Fibroblast of the aortic adventitia (primary cell): ENCODE data around the gene VWA5A. TPM values are rescaled to one million over a fixed set of nuclear protein-coding genes. Genes with fewer than 3 reads are reported as not detected.
A peak's percentile ranks its signal among the peaks of the same experiment; 100 is the strongest.

Experiments
- DNase-seq: peaks from one replicate; pipeline ENCODE4 v3.0.0-alpha.2; 2010; ENCODE audit warnings: low read depth
- H3K4me3 ChIP-seq: 2 replicates; pipeline ENCODE4 v1.5.1; 2011; ENCODE audit warnings: low read depth, mild to moderate bottlenecking, control low read depth, low read length, moderate library complexity
- CTCF ChIP-seq: IDR thresholded peaks from 2 replicates; pipeline ENCODE4 v1.5.1; 2011; ENCODE audit warnings: mild to moderate bottlenecking, low read length, control low read depth, inconsistent platforms; ENCODE audit not compliant: insufficient read depth
- total RNA-seq: library from RNA; depleted of rRNA; stranded (reverse); fragments of >200 nt; gene quantifications from 2 replicates; pipeline ENCODE4 v1.2.3, GENCODE V29; 2012; ENCODE audit warnings: low replicate concordance

Gene VWA5A
- total RNA-seq, 1 donor: 28.4 TPM

DNA sequence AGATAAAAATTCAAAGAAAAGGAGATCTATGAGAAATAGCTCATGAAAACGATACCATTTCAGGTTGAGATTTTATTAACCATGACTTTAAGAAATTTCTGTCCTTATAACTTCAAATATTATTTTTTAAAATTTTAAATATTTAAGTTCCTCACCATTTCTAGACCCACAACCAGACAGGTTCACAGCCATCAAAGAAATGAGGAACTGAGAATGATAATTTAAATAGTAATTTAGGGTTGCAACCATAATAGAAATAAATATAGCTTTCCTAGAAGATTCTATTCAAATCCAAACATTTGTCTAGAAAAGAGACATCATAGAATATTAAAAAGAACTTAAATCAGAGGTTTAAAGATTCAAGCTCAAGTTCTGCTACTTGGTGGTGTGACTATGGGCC is 5.9 kb upstream of the VWA5A start:
- no peak for DNase-seq
- TF ChIP-seq CTCF: no peak
- no peak overlapping the region for H3K4me3 ChIP-seq

GRCh38 chr11:124110201-124110600 is 5.0 kb upstream of the VWA5A start:
- no peak for TF ChIP-seq CTCF
- H3K4me3 ChIP-seq: no peak overlapping the region
- no peak for DNase-seq

DNA sequence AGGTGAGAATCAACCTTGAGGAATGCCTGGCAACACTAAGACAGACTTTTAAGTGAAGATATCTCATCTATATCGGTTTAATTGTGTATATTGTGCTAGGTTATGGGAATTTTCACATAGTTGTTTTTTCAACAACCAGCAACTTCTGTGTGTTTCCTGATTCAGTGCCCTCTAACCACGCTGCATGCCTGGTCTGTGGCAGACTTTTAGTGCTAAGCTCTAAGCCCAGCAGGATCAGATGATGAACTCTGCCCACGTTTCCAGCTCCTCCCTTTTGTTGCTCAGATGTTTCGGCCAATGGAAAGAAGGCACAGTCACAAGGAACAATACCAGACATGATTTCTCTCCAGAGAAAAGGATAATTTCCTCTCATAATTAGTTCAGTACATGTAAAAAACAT is 1.4 kb upstream of the VWA5A start:
- DNase-seq: peak; percentile 7
- no peak overlapping the region for H3K4me3 ChIP-seq
- TF ChIP-seq CTCF: no peak

- TF ChIP-seq CTCF: no peak
- peak overlapping the region; percentile 84 for H3K4me3 ChIP-seq
- DNase-seq: no peak
Measured at GRCh38 chr11:124115782-124116616, 749 bp downstream of the VWA5A start.

DNA sequence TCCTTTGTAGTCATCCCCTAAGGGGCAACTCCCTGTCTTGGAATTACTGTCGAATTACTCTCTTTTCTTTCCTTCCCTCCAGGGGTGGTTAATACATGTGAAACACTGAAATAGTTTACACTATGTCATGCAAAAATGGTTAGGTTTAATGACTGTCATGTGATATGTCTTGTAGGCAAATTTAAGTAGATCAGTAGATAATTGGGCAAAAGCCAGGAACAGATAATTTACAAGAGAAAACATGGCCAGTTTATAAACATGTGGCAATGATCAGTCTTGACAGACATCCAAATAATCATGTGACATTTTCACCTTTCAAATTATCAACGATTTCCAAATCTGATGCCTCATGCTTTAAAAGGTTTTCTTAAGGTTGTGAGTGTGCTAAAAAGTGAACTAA is 3.9 kb downstream of the VWA5A start:
- no peak overlapping the region for H3K4me3 ChIP-seq
- no peak for TF ChIP-seq CTCF
- no peak for DNase-seq

DNA sequence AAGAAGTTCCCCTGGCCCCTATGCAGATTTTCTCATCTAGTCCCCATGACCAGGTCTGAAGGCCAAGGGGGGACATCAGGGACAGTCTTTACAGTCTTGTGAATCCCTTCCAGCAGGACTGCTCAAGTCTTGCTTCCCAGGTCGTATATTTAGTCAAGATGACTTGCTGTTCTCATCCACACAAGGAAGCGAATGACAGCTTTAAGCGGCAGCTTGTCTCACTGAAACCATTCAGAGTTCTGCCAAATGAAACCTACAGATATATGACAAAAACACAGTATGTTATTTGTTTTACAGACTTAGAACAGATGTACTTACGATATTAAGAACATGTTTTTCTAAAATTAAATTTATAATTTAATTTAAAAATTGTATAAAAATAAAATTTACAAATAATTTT is 5.6 kb downstream of the VWA5A start:
- H3K4me3 ChIP-seq: no peak overlapping the region
- no peak for DNase-seq
- TF ChIP-seq CTCF: no peak

DNA sequence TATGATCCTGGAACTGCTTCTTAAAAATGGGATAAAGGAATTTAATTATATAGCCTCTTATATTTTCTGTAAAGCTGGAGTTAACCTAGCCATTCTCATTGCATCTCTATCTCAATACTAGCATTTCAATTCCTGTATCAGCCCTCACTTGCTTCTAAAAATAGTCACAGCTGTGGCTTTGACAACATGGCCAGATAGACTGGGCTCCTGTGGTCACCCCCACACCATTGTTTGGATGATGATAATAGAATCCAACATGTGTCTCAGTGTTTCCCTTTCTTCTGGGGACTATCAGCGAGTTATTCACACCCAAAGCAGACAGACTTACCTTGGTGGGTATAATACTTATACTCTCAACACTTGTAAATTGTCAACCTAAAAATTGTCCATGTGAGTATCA is 6.9 kb downstream of the VWA5A start:
- peak; percentile 4 for DNase-seq
- TF ChIP-seq CTCF: no peak

More for the DNA sequence above, 6.9 kb downstream of the VWA5A start:
- no peak overlapping the region for H3K4me3 ChIP-seq
